HG03097 (cell line): Measurements from ENCODE around the gene LAMB1.

ENCODE experiments used
- ATAC-seq: cut with Tn5 transposase; IDR thresholded peaks from one replicate; pipeline ENCODE4 v1.9.1; 2021; ENCODE audit not compliant: unreplicated experiment, low FRiP score

LAMB1 gene

DNA sequence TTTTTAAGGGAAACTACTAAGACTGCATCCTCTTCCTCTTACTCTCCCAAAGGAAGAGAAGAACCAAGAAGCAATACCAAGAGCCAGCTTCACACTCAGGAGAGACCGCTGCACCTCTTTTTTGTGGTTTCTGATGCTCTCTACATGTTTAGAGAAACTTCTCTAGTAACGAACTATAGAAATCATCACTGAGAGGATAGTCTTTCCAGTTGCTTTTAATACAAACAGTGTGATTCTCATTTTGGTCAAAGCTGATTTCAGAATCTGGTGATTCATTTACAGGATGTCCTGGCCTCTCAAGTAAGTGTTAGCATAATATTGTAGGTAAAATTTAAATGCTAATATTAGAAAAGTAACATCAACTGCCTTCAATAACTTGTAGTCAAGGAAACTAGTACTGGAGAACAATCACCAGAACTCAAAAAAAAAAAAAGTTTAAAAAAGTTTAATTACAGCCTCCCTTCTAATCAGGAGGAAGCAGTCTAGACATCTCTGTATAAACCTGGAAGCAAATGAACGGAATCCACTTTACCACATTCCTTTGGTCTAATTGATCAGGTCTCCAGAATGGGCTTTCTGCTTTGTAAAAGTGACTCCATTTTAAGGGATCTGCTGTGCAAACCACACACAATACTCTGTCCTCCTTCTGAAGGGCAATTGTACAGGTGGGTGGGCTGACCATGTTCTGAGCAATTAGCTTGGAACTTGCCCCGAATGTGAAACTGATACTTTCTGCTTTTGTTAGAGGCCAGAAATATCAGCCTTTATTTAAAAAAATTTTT, 3.0 kb downstream of the LAMB1 start:
- no peak for ATAC-seq

- ATAC-seq, result no peak
These were observed 4.1 kb downstream of the LAMB1 start for GRCh38 chr7:107998660-107999480.

DNA sequence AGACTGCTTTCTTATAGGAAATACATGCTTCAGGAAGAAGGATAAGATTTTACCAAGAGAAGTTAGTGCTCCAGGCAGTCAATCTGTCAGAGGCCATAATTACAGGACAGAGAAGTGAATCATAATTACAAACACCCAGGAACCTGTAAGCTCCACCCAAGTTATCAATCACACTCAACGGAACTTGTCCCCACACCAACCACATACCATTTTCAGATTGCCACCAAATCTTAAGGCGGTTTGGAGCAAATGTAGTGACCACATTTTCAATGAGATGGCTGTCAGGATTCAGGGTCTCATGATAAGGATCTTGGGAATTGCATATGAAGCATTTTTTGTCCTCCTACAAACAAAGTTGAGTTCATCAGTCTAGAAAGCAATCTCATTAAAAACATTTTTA, 4.8 kb downstream of the LAMB1 start:
- ATAC-seq, result no peak

- no peak for ATAC-seq
These were observed 6.7 kb downstream of the LAMB1 start for GRCh38 chr7:107996072-107996882.

DNA sequence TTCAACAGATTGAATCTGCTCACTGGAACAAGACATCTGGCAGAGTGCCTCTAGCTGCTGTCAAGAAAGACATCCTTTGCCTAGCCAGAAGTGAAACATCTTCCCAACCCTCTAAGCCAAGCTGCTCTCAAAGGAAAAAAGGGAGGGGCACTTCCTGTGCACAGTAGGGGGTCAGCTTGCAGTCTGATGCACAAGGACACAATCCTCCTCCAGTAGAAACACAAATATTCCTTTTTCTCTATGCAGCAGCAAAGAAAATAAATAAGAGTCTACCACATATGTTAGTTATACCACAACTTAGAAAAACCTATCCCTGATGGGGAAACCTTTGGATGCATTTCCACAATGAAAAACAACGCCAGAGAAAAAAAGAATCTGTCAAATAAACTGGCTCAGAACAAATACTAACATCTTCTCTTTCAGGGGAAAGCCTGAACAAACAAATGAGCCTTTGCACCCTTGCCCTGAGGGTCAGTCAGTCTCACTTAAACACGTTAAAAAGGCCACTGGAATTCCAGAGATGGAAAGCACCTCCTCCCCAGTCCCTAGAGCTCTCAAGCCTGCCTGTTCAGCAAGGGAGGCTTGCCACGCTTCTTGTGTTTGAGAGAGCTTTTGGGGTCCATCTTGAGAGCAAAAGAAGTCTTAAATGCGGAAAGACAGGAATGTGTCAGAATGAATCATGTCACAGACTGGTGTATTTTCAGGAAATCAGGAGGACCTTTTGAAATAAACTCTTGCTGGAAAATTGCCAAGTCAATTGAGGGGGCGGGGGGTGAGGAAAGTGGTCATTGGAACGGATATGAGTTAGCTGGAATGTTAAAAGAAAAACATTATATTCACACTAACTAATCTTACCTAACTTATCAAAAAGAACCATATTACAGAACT, 7.5 kb downstream of the LAMB1 start:
- no peak for ATAC-seq

GRCh38 chr7:107994421-107995030, 8.4 kb downstream of the LAMB1 start:
- no peak for ATAC-seq

DNA sequence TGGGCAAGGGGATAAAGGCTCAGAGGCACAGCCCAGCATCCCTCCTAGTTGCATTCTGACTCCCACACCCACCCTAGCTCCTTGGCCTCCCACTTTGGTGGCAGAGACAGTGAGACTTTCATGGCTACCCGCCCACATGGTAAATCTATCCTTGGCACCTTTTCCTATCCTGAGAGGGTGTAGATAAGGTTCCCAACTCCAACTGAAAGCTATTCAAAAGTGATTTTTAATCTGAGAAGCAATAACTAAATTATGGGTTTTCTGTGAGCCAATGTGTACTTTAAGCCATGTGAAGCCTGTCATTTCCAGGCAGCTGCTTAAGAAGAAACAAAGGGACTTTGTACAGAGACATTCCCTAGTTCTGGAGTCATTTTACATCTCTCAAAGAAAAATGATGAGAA, 9.1 kb downstream of the LAMB1 start:
- ATAC-seq, result no peak

DNA sequence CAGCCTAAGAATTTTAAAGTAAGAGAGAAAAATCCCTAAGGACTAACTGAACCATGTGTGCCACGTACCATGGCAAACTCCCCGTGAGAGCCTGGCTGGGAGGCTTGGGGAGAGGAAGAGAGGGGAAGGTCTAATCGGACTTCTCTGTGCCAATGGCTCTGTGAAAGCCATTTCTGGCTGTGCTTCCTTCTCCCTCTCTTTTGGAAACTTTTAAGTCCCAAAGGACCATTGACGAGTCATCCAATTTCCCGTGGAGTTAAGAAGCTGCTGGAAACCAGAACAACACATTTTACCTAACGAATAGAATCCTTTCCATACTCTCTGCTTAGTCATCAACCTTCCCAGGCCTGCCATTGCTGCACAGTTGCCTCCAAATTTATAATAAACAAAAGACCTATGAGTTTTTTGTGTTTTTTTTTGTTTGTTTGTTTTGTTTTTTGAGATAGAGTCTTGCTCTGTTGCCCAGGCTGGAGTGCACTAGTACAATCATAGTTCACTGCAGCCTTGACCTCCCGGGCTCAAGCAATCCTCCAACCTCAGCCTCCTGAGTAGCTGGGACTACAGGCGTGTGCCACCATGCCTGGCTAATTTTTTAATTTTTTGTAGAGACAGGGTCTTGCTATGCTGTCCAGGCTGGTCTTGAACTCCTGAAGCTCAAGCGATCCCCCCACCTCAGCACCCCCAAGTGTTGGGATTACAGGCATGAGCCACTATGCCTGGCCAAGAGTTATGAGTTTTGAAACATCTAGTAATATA, 13.2 kb downstream of the LAMB1 start:
- no peak for ATAC-seq

DNA sequence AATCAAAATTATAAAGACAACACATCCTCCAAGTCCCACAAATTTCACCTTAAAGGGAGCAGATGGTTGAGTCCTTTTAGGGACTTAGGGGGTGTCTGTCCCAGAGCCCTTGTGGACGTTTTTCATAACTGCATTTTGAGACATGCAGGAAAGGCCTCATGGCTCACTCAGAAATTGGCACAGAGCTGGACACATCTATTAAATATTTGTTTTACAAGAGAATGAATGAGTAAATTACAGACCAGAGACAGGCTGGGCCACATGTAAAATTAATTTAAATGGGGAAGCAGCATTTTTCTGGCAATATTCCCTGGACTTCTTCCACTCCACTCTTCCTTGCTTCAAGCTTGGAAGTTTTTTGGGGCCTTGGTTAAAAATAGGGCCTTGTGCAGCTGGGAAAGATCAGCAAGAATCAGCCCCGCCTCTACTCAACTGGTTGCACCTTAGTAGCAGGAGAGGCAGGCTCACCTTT, 20.0 kb downstream of the LAMB1 start:
- no peak for ATAC-seq

DNA sequence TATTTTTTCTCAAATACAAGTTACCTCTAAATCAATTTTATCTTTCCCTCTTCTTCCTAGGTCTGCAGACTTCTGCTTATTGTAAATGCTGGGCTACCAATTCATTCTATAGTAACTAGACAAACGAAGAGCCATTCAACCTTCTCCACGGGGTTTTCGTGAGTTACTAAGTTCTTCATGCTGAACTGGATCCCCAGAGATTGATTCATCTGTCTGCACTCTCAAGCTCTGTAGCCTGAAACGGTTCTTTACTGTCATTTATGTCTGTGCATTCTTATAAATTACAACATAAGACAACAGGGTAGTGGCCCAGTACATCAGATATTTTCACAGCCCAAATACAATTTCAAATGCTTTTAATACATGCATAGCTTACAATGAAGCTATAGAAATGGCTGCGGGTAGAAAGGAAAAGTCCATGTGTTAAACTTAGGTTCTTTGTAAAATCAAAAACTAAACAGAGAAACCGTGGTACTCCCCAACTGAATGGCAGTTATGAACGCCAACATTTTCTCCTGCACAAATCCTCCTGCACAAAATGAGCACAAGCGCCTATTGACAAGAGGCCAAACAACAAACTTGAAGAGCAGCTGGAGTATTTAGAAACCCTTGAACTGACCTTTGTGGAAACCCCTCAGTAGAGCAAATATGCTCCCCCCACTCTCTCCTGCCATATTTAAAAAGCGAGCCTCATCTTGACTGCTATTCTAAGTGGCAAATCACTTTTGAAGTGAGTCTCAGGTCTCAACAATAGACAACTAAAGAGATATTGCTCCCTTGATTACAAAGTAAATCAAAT, 20.7 kb downstream of the LAMB1 start:
- no peak for ATAC-seq

DNA sequence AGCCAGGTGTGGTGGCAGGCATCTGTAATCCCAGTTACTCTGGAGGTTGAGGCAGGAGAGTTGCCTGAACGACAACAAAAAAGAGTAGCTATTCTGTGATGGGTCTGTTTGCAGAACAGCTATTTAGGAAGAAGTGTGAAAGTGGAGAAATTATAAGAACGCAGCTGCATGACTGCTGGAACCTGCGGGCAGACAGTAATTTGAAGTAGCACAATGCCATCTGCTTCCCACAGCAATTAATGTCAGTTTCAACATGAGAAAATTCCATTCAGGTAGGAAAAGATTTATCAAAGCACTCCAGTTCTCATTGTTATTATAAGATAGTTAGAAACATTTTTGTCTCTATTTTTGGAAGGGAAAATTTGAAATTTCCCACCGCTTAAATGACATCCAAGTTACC, 21.5 kb downstream of the LAMB1 start:
- ATAC-seq, result no peak

DNA sequence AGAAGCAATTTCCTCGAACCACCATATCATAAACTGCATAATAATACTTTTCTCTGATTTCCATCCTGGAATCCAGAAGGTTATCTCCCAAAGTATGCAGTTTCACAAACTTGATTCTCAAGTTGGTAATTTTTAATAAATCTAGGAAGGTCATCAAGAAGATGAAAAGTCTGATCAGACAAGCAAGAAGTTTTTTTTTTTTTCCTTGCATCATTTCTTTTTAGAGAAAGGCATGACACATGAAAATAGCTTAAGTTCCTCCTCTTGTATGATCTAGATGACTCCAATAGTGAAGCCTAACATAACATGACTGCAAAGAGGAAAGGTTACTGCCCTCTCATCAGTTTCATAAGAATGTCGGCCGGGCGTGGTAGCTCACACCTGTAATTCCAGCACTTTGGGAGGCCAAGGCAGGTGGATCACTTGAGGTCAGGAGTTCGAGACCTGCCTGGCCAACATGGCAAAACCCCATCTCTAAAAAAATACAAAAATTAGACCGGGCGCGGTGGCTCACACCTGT, 22.2 kb downstream of the LAMB1 start:
- ATAC-seq, result no peak

DNA sequence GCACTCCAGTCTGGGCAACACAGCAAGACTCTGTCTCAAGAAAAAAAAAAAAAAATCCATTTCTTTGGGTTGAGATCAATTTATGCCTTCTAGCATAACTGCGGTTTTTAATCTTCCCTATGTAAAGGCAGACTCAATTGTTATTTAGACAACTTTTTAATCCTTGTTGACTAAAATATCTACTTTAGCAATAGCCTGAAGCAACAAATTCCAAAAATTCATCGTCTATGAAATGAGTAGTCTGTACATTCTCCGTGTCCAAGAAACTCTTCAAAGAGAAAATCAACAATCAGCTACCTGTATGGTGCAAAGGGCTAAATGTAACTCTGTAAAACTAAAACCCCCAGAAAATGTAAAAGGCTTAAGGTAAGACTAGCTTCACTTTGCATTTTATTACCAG, 22.8 kb downstream of the LAMB1 start:
- no peak for ATAC-seq

DNA sequence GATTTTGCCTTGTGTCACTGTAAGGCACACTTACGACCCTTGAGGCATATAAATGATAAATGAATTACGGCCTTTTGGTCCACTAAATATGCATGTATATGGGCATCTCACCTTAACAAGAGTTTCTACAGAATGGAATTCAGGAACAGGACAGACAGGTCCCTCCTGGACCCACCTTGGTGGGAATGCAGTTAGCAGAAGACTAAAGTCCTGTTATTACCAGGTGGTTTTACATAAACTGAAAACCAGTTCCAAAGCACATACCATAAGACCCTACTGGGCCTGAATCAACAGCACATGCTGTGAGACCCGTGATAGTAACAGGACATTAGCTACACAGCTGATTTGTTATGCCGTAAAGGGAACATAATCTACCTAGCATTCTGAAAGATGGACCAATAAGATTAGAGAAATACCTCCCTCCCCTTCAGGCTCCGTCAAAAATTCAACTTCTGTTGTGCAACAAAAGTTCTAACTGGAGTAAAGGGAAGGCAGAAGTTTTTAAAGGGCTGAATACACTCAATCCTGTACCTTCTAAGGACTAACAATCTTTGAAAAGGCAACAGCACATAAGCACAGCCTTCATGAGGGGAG, 24.0 kb downstream of the LAMB1 start:
- no peak for ATAC-seq

- no peak for ATAC-seq
These were observed 25.9 kb downstream of the LAMB1 start for GRCh38 chr7:107977048-107977447.

GRCh38 chr7:107976620-107977019, 26.3 kb downstream of the LAMB1 start:
- ATAC-seq, result no peak

- no peak for ATAC-seq
These were observed 27.5 kb downstream of the LAMB1 start for GRCh38 chr7:107975394-107976013.
